ENCODE measurements around the gene KCNK15.

- TF ChIP-seq CREM (IDR thresholded peaks at IDR 0.05; ENCODE audit: low read depth) (no peak), POLR2AphosphoS2 (IDR thresholded peaks at IDR 0.05; ENCODE audit: low read depth, low read length) (no peak), CHD1 (IDR thresholded peaks at IDR 0.05; ENCODE audit: low read depth, low read length) (no peak)
Measured at GRCh38 chr20:44743916-44744655, 1.6 kb upstream of the KCNK15 start.
